Epithelial cell of prostate (primary cell): ENCODE data around the gene TRIB2.

Experiments used
- DNase-seq: peaks from one replicate; pipeline ENCODE4 v3.0.0-alpha.2; 2011; ENCODE audit warnings: low read depth, low spot score
- H3K27ac ChIP-seq: fragments of 450-650 bp; 2 replicates; pipeline ENCODE4 v1.5.1; 2017; ENCODE audit warnings: mild to moderate bottlenecking

The TRIB2 gene

DNA sequence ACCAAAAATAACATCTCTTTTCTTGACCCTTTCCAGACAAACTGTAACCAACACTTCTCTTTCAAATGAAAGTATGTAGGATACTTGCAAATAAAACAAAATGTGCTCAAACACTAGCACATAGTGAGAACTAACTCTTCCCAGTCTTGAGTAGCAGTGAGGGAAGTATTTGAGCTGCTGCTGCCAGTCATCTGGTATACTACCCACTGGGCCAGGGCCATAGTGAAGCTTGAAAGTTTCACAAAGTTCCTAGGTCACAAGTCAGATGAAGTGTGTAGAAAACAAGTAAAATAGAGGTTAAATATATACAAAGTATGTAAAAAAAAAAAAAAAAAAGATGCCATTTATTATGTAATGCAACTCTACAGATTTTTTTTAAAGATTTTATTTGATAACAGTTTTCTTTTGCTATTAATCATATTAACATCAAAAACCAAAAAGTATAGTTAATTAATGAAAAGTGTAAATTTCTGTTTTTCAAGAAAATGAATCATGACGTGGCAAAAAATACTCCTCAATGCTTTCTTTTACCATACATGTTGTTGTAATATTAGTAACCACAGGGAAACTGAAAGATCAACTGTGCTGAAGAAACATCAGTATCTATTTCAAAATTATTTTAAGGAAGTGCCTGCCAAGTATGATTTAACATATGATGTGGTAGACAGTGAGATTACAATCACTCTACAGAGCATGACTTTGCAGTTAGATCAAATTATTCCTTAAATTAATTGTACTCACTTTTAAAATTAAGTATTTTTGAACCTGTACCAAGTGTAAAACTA, 21.6 kb upstream of the TRIB2 start:
- DNase-seq, result no peak
- no peak overlapping the region for H3K27ac ChIP-seq

DNA sequence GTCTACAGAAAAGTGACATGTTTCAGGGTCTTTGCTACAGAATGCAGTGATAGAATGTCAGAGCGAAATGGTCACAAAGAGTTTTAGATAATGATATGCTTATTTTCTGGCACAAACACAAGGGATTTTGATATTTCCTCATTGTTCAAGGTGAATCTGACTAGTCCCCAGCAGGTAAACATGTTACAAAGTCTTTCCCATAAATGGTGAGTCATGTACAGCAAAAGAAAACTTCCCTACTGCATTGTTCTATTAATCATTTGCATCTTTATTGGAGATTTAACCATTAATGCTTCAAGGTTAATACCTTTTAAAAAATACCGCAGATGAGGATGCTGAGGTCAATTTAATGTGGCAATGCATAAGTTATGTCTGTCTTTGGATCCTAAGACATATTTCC, 19.1 kb upstream of the TRIB2 start:
- no peak overlapping the region for H3K27ac ChIP-seq
- DNase-seq, result peak; percentile 82

GRCh38 chr2:12700989-12701388, 15.7 kb upstream of the TRIB2 start:
- DNase-seq, result no peak
- H3K27ac ChIP-seq, result peak overlapping the region; percentile 86

GRCh38 chr2:12701786-12702167, 15.0 kb upstream of the TRIB2 start:
- H3K27ac ChIP-seq, result peak overlapping the region; percentile 86
- no peak for DNase-seq

DNA sequence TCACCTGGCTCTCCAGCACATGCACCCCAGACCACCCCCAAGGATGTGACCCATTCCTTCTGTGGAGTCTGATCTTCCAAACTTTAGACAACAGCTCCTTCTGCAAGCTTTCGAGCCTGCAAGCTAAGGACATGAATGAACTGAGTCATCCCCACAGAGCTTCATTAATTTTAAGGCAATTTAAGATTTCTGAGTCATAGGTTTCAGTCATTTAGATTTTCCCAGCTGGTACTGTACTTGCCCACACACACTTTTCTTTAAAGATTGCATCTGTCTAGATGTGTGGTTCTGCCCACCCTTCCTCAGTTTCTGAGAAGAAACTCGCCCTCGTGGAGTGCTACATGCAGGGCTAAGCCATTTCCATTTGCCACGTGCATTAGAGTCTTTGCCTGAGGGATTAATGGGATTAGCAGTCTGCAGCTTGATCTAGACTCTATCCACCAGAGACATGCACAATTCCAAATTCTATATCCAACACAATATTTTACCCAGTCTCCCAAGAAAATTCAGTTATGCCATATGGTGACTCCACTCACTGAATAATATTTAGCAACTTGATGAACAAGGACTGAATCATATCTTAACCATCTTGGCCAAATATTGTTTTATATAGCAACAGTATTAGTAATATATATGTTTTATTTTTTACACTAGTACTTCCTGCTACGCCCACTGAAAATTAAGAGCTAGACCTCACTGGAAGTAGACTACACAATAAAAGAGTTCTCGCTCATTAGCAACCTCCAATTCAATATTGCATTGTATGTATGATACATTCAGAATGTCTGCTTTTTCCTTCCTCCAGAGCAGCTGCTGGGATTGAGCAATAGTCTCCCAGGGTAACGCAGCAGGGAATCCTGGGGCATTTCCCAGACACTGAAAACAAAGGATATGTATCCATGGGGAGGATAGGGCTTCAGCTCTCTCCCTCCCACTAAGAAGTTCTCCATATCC, 14.3 kb upstream of the TRIB2 start:
- H3K27ac ChIP-seq, result peak overlapping the region; percentile 86
- DNase-seq, result peak; percentile 87

GRCh38 chr2:12704378-12704777, 12.4 kb upstream of the TRIB2 start:
- DNase-seq, result no peak

DNA sequence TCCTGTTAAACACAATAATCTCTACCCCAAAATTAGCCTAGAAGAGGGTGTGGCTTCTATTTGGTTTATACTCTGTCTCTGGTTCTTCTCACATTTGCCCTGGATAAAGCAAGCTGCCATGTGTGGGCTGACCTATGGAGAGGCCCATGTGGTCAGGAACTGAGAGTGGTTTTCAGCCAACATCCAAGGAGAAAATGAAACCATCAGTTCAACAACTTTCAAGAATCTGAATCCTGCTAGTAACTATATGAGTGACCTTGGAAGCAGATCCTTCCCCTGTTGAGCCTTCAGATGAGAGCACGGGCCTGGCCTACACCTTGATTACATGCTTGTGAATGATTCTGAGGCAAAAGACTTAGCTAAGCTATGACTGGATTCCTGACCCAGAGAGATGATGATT, 11.5 kb upstream of the TRIB2 start:
- no peak overlapping the region for H3K27ac ChIP-seq
- DNase-seq, result no peak

More at GRCh38 chr2:12704378-12704777, 12.4 kb upstream of the TRIB2 start:
- H3K27ac ChIP-seq, result no peak overlapping the region

DNA sequence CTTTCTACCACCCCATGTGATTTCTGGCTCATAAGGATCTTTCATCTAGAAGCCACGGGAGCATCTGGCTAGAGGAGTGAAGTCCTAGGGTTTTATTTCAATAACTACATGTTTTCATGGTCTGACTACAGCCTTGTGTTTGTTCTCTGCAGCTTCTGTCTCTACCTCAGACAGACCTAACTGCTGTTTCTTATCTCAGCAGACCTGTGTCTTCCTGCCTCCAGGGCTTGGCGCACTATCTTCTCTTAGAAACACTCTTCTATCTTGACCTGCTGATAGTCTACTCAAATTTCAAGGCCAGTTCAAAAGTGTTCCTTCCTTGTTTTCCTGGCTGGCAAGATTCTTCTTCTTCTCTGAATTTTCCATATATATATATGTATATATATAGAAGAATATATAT, 11.0 kb upstream of the TRIB2 start:
- no peak overlapping the region for H3K27ac ChIP-seq
- no peak for DNase-seq

GRCh38 chr2:12708508-12709206, 8.1 kb upstream of the TRIB2 start:
- no peak for DNase-seq
- H3K27ac ChIP-seq, result no peak overlapping the region

- no peak for DNase-seq
- H3K27ac ChIP-seq, result no peak overlapping the region
Observed at GRCh38 chr2:12709207-12709522, 7.6 kb upstream of the TRIB2 start.

DNA sequence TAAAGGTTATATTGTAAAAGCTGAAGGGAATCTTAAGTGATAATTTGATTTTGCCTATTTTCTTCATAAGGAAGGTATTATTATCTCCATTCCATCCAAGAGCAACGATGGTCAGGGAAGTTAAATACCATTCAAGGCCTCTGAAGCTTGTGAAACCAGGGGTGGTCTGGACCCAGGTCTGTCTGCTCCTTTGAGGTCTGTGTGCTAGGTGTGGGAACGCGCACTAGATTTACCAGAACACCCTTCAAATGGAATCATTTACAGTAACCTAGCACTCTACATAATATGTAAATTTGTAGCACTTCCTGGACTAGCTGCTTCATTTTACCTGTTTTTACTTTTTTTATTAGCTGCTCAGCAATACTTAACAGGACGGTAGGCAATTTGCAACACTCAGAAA, 6.4 kb upstream of the TRIB2 start:
- H3K27ac ChIP-seq, result no peak overlapping the region
- no peak for DNase-seq

- no peak overlapping the region for H3K27ac ChIP-seq
- DNase-seq, result no peak
Observed at GRCh38 chr2:12711339-12711738, 5.4 kb upstream of the TRIB2 start.

- no peak overlapping the region for H3K27ac ChIP-seq
- no peak for DNase-seq
Observed at GRCh38 chr2:12712881-12713280, 3.9 kb upstream of the TRIB2 start.

- DNase-seq, result no peak
- H3K27ac ChIP-seq, result peak overlapping the region; percentile 81
Observed at GRCh38 chr2:12714391-12715221, 2.1 kb upstream of the TRIB2 start.

DNA sequence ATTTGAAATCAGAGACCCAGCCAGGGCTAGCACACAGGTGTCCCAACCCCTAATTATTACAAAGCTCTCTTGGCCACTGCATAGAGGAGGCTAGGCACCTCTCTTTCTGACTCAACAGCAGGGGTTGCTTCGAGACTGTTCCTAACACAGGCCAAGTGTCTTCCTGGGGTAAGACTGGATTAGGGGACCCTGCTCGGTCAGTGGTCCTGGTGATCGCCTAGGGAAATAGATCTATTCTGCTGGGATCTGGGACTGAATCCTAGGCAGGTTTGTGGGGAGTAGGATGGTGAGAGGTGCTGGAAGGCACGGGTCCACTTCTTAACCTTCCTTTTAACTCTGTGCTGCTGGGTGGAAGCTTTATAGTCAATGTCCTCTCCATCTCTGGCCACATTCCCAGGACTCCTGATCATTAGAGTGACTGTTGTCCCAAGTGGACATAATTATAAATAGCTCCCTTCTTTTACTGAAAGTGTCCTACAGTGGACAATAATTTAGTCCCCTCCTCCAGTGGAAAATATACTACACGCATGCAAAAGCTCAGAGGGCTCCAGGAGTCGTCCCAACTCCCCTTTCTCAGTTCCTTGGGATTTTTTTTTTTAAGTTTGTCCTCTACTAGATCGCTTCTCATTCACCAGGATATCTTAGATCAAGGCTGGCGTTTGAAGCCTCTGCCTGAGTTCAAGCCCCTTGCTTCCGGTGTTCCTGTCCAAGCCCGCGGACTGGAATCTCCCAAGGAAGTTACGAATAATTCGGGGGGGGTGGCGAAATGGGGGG, 1.3 kb upstream of the TRIB2 start:
- H3K27ac ChIP-seq, result peak overlapping the region; percentile 81
- DNase-seq, result no peak

- peak overlapping the region; percentile 81 for H3K27ac ChIP-seq
- no peak for DNase-seq
Observed at GRCh38 chr2:12716032-12716281, 779 bp upstream of the TRIB2 start.

DNA sequence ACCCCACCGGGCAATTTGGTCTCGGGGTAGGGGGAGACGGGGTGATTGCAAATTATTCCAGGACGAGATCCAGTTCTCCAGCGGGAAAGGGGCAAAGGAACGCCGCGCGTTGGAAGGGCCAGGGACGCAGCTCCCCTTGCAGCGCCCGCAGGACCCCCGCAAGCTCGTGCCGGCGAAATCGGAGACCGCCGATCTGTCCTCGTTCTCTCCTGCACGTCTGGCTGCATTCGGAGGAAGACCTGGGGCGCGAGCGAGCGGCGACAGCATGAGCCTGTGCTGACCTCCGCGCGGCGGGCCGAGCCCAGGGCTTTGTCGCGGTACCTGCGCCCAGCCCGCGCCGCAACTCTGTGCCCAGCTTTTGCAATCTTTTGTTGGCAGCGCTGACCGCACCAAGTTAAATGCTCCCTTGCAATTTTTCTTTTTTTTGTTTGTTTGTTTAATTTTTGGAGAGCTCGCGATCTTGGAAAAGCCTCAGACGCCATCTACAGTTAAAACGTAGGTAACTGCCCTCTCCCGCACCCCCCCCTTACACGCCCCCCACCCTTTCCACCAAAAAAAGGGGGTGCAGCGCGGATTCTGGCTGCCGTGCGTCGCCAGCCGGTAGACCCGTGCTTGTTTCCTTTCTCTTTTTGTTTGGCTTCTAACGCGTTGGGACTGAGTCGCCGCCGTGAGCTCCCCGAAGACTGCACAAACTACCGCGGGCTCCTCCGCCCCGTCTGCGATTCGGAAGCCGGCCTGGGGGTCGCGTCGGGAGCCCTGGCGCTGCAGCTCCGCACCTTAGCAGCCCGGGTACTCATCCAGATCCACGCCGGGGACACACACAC, 667 bp downstream of the TRIB2 start:
- DNase-seq, result no peak
- peak overlapping the region; percentile 81 for H3K27ac ChIP-seq

DNA sequence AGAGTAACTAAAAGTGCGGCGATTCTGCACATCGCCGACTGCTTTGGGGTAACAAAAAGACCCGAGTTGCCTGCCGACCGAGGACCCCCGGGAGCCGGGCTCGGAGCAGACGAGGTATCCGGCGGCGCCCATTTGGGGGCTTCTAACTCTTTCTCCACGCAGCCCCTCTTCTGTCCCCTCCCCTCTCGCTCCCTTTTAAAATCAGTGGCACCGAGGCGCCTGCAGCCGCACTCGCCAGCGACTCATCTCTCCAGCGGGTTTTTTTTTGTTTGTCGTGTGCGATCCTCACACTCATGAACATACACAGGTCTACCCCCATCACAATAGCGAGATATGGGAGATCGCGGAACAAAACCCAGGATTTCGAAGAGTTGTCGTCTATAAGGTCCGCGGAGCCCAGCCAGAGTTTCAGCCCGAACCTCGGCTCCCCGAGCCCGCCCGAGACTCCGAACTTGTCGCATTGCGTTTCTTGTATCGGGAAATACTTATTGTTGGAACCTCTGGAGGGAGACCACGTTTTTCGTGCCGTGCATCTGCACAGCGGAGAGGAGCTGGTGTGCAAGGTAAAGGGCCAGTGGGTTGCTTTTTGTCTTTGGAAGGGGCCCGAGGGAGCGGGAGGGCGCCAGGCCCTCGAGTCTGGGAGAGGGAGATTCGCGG, 1.4 kb downstream of the TRIB2 start:
- DNase-seq, result no peak

More for the DNA sequence above, 1.4 kb downstream of the TRIB2 start:
- H3K27ac ChIP-seq, result peak overlapping the region; percentile 81
